Smooth muscle cell (in vitro differentiated cells): ENCODE data around the gene FADS3. TPM values are rescaled to one million over a fixed set of nuclear protein-coding genes. Genes with fewer than 3 reads are reported as not detected.

ENCODE experiments used
- DNase-seq: peaks from one replicate; lab custom pipeline; 2025; ENCODE audit not compliant: unreplicated experiment; lab: John Stamatoyannopoulos, UW
- H2AFZ ChIP-seq: fragments of 200-600 bp; sonication (generic); 2 replicates; pipeline ENCODE4 v1.6.0; 2016; ENCODE audit warnings: antibody characterized with exemption, low read depth, mild to moderate bottlenecking
- H3F3A ChIP-seq: fragments of 200-600 bp; sonication (generic); 2 replicates; pipeline ENCODE4 v1.6.0; 2017; ENCODE audit warnings: antibody characterized with exemption, low read depth
- H3K27ac ChIP-seq: fragments of 200-600 bp; sonication (generic); 2 replicates; pipeline ENCODE4 v1.5.1; 2016; ENCODE audit warnings: low read depth, mild to moderate bottlenecking
- H3K27me3 ChIP-seq: fragments of 200-600 bp; sonication (generic); 2 replicates; pipeline ENCODE4 v1.6.1; 2016; ENCODE audit warnings: low read depth, mild to moderate bottlenecking
- H3K36me3 ChIP-seq: fragments of 200-600 bp; sonication (generic); 2 replicates; pipeline ENCODE4 v1.5.1; 2016; ENCODE audit warnings: low read depth
- H3K4me1 ChIP-seq: fragments of 200-600 bp; sonication (generic); 2 replicates; pipeline ENCODE4 v1.5.1; 2016; ENCODE audit warnings: low read depth
- H3K4me2 ChIP-seq: fragments of 200-600 bp; sonication (generic); 2 replicates; pipeline ENCODE4 v1.6.0; 2016; ENCODE audit warnings: mild to moderate bottlenecking
- H3K4me3 ChIP-seq: fragments of 200-600 bp; sonication (generic); 2 replicates; pipeline ENCODE4 v1.5.1; 2016; ENCODE audit warnings: mild to moderate bottlenecking
- H3K79me2 ChIP-seq: fragments of 200-600 bp; sonication (generic); 2 replicates; pipeline ENCODE4 v1.6.0; 2016; ENCODE audit warnings: low read depth, mild to moderate bottlenecking
- H3K9ac ChIP-seq: fragments of 200-600 bp; sonication (generic); 2 replicates; pipeline ENCODE4 v1.6.0; 2016; ENCODE audit warnings: low read depth
- H3K9me3 ChIP-seq: fragments of 200-600 bp; sonication (generic); replicated peaks from 2 replicates; pipeline ENCODE4 v1.5.1; 2016; ENCODE audit warnings: low read depth
- H4K20me1 ChIP-seq: fragments of 200-600 bp; sonication (generic); 2 replicates; pipeline ENCODE4 v1.6.0; 2016; ENCODE audit warnings: low read depth
- WGBS: methylation state at CpG from one replicate; pipeline ENCODE4 v1.1.7; 2016; ENCODE audit warnings: low lambda C conversion rate; 5-methylcytosine and 5-hydroxymethylcytosine counted together
- polyA plus RNA-seq: library from polyadenylated mRNA; unstranded; fragments of >200 nt; fragmentation: Nextera tagmentation; extraction: Ambion mirVana; gene quantifications from 2 replicates; pipeline ENCODE4 v1.2.1, GENCODE V29; 2016
- total RNA-seq: library from RNA; depleted of rRNA; stranded (reverse); fragments of >200 nt; gene quantifications from 2 replicates; pipeline ENCODE4 v1.2.3, GENCODE V29; 2014
- TF ChIP-seq, protein P1 (sequence below): fragments of 200-600 bp; sonication (generic); IDR thresholded peaks from 2 replicates; pipeline ENCODE4 v1.5.1; 2017; ENCODE audit warnings: borderline replicate concordance, mild to moderate bottlenecking, antibody characterized with exemption; ENCODE audit not compliant: insufficient read depth, poor library complexity, severe bottlenecking

FADS3 gene
- total and polyA plus RNA-seq, 2 experiments from 2014 or later: 8.9 to 13.8 TPM

GRCh38 chr11:61887839-61888494 is 3.4 kb downstream of the FADS3 start:
- Histone ChIP-seq H2AFZ (no peak overlapping the region), H3F3A (no peaks in the 10 kb centered on the region), H3K4me3 (no peak overlapping the region)

DNA sequence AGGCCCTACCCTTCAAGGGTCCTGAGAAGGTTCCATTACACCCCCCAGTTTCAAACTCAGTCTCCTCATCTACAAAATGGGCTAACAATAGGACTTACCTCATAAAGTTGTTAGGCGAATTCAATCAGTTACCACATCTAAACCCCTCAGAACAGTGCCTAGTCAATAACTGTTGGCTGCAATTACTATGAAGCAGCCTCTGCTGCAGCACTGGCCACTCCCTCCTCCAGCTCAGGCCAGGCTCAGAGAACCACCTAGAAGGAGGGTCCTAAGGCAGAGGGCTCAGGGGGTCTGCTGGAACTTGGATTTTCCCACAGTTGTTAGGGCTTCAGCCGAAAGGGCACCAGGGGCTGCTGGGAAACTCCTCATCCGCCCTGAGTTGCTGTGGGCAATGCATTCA is 4.7 kb downstream of the FADS3 start:
- peaks cover 5% of the 10 kb centered on the region for H4K20me1 ChIP-seq
- H3K9me3 ChIP-seq: no peaks in the 10 kb centered on the region
- H3K27ac ChIP-seq: no peak overlapping the region
- H3F3A ChIP-seq: no peaks in the 10 kb centered on the region
- no peak overlapping the region for H3K4me2 ChIP-seq
- TF ChIP-seq, protein P1, sequence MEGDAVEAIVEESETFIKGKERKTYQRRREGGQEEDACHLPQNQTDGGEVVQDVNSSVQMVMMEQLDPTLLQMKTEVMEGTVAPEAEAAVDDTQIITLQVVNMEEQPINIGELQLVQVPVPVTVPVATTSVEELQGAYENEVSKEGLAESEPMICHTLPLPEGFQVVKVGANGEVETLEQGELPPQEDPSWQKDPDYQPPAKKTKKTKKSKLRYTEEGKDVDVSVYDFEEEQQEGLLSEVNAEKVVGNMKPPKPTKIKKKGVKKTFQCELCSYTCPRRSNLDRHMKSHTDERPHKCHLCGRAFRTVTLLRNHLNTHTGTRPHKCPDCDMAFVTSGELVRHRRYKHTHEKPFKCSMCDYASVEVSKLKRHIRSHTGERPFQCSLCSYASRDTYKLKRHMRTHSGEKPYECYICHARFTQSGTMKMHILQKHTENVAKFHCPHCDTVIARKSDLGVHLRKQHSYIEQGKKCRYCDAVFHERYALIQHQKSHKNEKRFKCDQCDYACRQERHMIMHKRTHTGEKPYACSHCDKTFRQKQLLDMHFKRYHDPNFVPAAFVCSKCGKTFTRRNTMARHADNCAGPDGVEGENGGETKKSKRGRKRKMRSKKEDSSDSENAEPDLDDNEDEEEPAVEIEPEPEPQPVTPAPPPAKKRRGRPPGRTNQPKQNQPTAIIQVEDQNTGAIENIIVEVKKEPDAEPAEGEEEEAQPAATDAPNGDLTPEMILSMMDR: no peak
- WGBS: 98% methylated on average over 3 of the region's 3 CpGs
- H3K4me3 ChIP-seq: no peak overlapping the region
- H3K79me2 ChIP-seq: no peaks in the 10 kb centered on the region
- H3K27me3 ChIP-seq: no peaks in the 10 kb centered on the region
- no peak overlapping the region for H2AFZ ChIP-seq
- no peaks in the 10 kb centered on the region for H3K36me3 ChIP-seq
- H3K4me1 ChIP-seq: peaks cover 3% of the 10 kb centered on the region
- no peak overlapping the region for H3K9ac ChIP-seq
- DNase-seq: no peak

More at GRCh38 chr11:61887839-61888494, 3.4 kb downstream of the FADS3 start:
- H4K20me1 ChIP-seq: peaks cover 5% of the 10 kb centered on the region
- no peaks in the 10 kb centered on the region for H3K36me3 ChIP-seq
- H3K9ac ChIP-seq: no peak overlapping the region
- H3K27me3 ChIP-seq: no peaks in the 10 kb centered on the region
- no peak overlapping the region for H3K27ac ChIP-seq
- no peaks in the 10 kb centered on the region for H3K9me3 ChIP-seq
- peaks cover 3% of the 10 kb centered on the region for H3K4me1 ChIP-seq
- H3K4me2 ChIP-seq: no peak overlapping the region
- TF ChIP-seq, protein P1: no peak
- no peak for DNase-seq
- no peaks in the 10 kb centered on the region for H3K79me2 ChIP-seq
- 84% methylated on average over 7 of the region's 7 CpGs for WGBS

DNA sequence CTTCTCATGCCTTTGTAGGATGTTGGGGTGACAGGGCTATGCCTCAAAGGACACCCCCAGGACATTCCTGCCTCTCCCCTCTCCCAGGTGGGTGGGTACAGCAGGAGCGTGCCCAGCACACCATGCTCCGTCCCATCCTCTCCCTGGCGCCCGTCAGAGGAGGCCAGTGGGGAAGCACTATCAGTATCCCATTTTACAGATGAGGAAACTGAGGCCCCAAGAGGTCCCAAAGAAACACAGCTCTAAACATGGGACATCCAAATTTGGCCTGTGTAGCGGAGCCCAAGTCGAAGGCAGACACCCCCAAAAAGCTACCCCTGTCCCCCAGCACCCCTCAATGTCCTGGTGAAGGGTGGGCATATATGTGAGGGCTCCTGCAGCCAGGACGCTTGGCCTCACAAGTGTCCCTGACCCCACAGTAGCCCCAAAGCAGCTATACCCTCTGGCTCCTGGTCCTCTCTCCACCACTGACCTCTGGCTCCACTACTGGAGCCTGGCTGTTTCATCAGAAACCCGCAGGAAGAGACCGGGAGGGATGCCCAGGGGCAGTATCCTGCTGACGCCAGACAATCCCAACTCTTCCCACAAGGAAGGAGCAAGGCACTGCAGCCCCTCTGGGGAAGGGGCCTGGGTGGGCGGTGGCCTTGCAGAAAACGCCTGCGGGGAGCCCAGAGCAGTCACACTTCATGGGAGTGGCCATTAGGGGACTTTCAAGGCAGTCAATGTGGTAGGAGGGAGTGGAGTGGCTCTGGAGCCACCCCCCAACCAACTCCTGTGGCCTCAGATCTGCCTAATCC is 5.4 kb downstream of the FADS3 start:
- Histone ChIP-seq H3K36me3 (no peaks in the 10 kb centered on the region), H3K27ac (no peak overlapping the region), H3K27me3 (no peaks in the 10 kb centered on the region), H3K4me2 (no peak overlapping the region), H3K4me1 (peaks cover 3% of the 10 kb centered on the region), H2AFZ (no peak overlapping the region), H3K9ac (no peak overlapping the region), H3F3A (no peaks in the 10 kb centered on the region), H4K20me1 (peaks cover 5% of the 10 kb centered on the region), H3K4me3 (no peak overlapping the region), H3K9me3 (no peaks in the 10 kb centered on the region), H3K79me2 (no peaks in the 10 kb centered on the region)
- no peak for DNase-seq
- TF ChIP-seq, protein P1: no peak
- WGBS: 94% methylated on average over 13 of the region's 13 CpGs
